Stimulated activated CD4-positive, alpha-beta T cell treated with anti-CD3 and anti-CD28 coated beads, Interleukin-1b, Interleukin-23, amount 100 ng/mL, for 24 hours (primary cell): ENCODE data around the gene POM121L2.
A peak's percentile ranks its signal among the peaks of the same experiment; 100 is the strongest.

Experiments
- DNase-seq, 4 experiments: peaks; one replicate each; pipeline ENCODE4 v3.0.0-alpha.2; 2020; ENCODE audit warnings: low read depth in 4 of 4, low spot score in 1 of 4

Gene POM121L2

DNA sequence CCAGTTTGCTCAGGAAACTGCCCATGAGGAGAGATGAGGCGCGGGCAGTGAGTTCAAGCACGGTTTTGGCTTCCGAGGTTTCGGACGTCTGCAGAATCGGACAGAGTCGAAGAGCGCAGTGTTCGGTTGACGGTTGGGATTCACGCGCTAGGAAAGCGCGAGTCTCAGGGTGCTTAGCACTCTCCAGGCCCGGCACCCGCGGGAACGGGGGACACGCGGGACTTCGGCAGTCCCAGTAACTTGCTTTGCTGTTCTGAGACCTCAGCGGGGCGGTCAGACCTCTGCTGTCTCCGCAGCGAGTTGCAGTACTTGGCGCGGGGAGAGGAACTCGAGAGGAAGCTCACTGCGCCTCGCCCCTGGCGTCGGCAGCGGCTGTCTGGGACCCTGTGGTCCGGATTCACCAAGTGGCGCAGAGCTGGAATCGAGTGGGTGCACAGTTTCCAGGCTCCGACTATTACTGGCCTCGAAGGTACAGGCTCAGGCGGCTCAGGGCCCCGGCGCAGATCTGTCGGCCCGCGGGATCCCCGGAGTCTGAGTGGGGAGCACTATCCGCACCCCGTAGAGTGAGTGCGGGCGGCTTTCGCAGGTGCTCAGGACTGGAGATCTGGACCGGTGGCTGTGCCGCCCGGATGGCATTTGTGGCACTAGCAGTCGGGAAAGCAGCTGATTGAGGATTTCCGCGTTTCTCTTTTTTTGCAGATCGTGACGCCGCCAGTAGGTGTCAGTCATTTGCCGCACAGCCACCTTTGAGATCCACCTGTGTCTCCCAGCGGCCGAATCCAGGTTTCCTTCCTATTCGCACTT lies at the start of gene POM121L2:
TSS of gene POM121L2 (minus strand) at position 128 of the 804 bp plus-strand sequence. CDS start at position 25, 103 bp downstream.
- DNase-seq = peak in 3 of 4 experiments; percentile 36 to 50 (median 38)

DNA sequence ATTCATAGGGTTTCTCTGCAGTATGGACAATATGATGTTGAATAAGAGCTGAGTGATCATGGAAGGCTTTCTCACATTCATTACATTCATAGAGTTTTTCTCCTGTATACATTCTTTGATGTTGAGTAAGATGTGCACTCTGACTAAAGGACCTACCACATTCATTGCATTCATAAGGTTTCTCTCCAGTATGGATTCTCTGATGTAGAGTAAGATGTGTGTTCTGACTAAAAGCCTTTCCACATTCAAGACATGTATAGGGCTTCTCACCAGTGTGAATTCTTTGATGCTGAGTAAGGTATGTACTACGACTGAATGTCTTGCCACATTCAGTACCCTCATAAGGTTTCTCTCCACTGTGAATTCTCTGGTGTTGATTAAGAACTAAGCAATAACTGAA lies 47.2 kb upstream of the POM121L2 start:
- DNase-seq = no peak

- no peak for DNase-seq
Measured at GRCh38 chr6:27358786-27359185, 46.7 kb upstream of the POM121L2 start.

DNA sequence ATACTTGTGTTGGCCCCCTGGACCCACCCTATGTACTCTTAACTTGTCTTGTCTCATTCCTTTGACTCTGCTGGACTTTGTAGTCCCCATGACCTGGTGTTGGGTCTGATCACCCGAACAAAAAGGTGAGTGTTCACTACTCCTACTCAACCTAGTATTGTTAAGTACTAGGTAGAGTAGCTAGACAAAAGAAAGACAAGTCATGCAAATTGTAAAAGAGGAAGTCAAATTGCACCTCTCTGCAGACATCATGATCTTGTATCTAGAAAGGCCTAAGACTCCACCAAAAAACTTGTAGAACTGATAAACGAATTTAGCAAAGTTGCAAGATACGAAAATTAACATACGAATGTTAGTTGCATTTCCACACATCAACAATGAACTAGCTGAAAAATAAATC lies 40.8 kb upstream of the POM121L2 start:
- no peak for DNase-seq

- no peak for DNase-seq
Measured at GRCh38 chr6:27334141-27334540, 22.1 kb upstream of the POM121L2 start.

DNA sequence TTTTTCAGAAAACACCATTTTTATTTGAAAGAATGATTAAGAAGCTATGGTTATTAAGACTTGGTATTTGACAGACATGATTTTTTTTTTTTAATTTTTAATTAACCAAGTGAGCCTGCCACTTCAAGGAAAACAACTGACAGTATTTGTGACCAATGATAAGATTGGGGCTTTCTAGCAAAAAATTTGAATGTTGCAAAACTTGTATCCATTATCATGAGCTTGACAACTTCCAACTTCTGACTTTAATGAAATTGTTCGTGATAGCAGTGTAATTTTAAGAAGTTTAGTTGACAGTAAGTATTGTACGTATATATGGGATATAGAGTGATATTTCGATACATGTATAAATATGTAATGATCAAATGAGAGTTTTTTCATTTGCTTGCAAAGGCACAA lies 21.6 kb upstream of the POM121L2 start:
- no peak for DNase-seq

GRCh38 chr6:27332692-27333641 lies 20.9 kb upstream of the POM121L2 start:
- peak in 2 of 4 experiments; percentile 16 to 28 for DNase-seq

DNA sequence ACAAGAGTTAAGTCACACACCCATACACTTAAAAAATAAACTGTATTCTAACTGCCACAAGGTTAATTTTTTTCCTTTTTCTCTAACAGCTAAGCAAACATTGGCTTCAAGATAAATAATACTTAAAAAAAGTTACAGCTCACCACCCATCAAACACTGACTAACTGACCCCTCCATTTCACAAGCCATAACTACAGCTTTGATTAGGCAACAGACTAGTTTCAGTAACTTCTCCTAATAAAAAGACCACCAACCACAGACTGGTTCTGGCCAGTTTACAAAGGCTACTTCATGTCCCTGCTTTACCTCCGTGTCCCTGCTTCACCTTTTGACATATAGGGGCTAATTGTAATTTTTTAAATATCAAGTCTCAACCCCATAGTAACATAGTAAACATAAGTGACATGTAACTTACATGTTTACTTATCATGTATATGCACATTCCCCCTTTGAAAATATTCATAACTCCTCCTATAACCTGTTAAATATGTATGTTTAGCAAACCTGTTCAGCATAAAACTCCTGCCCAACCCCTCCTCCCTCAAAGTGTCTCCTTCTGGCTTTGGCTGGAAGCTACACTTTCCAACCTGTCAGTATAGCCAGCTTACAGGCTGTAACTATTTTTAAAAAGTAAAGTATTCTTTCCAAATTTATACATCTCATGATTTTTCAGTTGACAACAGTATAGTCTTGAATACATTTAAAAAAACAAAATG lies 15.1 kb upstream of the POM121L2 start:
- DNase-seq = no peak

DNA sequence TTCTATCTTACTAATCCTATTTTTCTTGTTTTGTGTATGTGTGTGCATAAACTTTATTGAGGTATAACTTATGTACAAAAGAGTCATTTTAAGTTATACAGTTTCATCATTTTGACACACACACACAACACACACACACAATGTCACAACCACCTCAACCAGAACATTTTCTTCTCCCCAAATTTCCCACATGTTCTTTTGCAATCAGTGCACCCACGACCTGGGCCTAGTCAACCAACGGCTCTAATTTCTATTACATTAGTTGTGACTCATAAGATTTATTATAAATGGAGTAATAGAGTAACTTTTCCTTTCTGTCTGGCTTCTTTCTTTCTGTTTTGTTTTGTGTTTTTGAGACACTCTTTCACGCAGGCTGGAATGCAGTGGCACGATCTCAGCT lies 9.8 kb upstream of the POM121L2 start:
- DNase-seq = no peak

DNA sequence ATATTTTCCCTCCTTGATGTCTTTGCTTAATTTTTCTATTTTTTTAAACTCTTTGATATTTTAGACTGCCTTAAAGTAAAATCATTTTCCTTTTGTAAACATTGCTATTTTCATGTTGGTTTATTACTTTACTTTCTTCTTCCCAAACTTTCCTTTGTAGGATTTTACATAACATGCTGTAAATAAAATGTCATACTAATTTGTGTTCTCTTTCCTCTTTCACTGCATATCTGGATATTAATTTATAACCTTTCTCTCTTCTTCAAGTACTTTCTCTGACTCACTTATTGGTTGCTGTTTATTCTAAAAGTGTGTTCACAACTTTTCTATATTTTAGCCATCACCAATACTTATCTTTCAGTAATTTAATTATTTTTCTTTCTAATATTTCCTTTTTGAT lies 9.3 kb upstream of the POM121L2 start:
- no peak for DNase-seq

DNA sequence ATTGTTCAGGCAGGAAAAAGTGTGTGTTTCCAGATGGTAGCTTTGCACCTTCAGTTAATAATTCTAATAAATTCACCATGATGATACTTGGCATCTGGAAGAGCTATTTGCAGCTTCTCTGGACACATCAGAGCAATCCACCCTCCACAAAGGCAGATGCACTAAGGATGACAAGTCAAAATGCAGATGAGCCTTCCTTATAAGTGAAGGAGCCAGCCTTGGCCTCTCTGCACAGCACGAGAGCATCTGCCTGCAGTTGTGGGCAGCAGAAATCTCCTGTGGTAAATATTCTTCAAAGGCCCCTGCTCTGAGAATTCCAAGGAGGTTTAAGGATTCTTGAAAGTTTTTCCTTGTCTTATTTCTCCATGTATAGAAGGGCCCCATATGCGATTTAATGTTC lies 6.9 kb upstream of the POM121L2 start:
- no peak for DNase-seq

DNA sequence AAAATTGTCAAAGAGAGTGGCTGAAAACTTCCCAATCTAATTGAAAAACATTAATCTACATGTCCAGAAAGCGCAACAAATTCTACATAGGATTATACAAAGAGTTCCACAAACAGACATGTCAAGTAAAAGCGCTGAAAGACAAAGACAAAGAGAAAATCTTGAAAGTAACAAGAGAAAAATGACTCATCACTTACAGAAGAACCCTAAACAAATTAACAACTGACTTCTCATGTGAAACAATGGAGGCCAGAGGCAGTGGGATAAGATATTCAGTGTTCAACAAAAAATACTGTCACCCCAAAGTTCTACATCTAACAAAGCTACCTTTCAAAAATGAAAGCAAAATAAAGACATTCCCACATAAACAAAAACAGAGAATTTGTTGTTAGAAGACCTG lies 2.0 kb upstream of the POM121L2 start:
- no peak for DNase-seq

DNA sequence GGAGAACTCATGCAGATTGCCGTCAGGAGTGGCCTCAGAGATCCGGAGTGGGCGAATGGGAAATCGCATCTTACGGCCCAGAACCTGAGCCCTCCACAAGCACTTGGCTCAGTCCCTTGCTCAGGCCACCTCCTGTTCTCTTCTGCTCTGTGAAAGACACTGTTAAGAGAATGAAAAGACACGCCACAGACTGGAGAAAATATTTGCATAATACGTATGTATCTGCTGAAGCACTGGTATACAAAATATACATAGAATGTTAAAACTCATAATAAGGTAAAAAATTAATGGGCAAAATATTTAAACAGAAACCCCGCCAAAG lies 838 bp upstream of the POM121L2 start:
- no peak for DNase-seq

DNA sequence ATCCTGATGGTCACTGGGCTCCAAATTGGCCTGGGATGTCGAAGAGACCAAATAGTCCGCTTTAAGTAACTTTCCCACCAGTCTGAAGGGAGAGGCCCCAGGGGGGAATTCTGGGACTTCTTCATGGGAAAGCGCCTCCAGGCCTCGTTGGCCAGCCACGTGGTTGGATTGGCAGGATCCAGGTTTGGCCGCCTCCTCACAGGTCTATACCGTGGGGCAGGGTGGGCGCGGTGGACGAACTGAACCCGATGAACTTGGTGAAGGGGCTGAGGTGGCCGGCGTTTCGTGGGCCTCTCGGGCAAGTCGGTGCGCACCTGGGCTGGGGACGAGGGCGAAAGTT lies 297 bp downstream of the POM121L2 start:
- DNase-seq = no peak

DNA sequence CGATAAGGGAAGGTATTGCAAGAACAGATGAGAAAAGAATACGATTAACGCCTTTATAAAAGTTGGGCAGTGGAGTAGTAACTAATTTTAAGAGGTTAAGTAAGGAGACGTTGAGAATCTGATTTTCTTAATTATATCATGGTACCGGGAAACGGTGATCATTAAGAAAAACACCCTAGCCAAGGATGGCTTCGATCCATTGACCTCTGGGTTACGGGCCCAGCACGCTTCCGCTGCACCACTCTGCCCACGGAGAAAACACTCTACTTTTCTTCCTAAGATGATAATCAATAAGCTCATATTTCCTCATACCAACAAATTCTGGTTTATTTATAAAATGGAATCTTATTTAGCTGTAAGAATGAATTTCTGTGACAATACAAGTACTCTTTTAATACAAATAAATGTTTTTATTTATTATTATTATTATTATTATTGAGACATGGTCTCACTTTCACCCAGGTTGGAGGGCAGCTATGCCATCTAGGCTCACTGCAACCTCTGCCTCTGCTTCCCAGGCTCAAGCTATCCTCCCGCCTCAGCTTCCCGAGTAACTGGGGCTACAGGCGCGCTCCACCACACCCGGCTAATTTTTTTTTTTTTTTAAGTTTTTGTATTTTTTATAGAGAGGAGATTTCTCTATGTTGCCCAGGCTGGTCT lies 8.3 kb downstream of the POM121L2 start:
- DNase-seq = no peak

DNA sequence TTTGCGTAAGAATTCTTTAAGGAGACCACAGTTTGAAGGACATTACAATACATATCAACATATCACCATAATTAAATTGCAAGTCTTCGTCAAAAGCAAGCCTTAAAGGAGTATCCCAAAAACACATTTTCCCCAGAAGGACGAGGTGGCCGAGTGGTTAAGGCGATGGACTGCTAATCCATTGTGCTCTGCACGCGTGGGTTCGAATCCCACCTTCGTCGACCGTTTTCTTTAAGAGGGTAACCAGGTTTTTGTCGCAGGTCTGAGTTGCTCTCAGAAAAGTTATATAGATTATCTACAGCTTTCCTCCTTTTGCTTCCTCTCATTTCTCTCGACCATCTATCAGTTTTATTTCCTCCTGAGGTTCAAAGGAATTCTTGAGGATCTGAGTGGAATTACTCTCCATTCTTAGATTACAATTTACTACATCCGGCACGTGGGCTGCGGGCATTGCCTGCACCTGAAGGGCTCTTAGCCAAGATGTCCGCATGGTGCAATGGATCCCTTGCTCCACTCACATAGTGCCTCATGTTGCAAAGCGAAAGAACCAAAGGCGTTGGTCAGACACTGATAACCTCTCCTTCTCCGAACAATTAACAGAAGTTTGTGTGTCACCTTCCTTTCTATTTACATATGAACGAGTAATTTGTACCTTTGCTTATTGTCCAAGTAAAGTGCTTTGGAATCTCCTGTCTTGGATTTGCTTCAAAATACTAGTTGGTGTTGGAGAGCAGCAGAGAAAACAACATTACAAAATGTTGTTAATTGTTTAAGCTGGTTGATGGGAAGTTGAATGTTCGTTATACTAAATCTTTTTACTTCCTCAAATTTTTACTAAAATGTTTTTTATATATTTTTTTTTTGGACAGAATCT lies 14.0 kb downstream of the POM121L2 start:
- no peak for DNase-seq

- DNase-seq = no peak
Measured at GRCh38 chr6:27297484-27297856, 14.6 kb downstream of the POM121L2 start.

- DNase-seq = no peak
Measured at GRCh38 chr6:27296106-27296783, 15.8 kb downstream of the POM121L2 start.

DNA sequence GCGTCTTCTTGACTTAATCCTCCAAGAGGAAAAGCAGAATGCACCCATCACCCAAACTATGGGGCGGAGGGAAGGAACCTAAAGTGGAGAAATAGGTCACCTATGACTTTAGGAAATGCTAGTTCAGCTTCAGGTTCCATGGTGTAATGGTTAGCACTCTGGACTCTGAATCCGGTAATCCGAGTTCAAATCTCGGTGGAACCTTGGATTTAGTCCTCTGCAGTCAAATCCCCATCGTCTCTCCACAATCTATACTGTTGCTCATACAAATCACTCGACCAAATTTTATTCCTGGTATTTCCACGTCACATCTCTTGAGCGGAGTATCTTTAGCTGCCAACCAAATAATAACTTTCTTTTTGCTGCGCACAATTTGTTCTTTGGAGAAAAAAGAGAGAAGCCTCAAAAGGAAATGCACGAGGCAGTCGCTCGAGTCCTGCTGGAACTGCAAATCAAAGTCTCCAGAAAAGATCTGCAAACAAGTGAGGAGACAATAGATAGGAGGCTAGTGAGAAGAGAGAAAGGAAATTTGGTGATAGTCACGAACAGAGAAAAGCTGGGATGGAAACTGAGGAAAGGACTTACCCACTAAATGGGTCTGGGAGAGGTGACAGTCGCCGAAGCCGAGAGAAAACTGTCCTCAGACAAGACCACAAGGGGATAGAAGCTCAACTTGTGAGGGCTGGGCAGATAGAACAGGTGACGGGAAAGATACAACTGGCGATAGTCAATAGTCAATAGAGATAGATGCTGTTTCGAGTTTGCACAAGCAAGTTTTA lies 16.6 kb downstream of the POM121L2 start:
- no peak for DNase-seq
